PC-3 (cell line): ENCODE data around the gene BNIP3. TPM values are rescaled to one million over a fixed set of nuclear protein-coding genes. Genes with fewer than 3 reads are reported as not detected.

Source experiments
- ATAC-seq: fragments of 200-7000 bp; cut with Tn5 transposase; 2 replicates; pipeline ENCODE4 v1.9.1; 2020; ENCODE audit warnings: mild to moderate bottlenecking, moderate library complexity
- BruUV-seq: library from RNA; stranded (reverse); fragments of 400-500 nt; replicated peaks from 2 replicates; lab custom pipeline; 2021; lab: Mats Ljungman, UMichigan
- CTCF ChIA-PET: fragments of 300-600 bp; sonication (Branson Sonifier 250); formaldehyde crosslinking; loops from one replicate; lab custom pipeline; 2022; ENCODE audit warnings: antibody characterized with exemption; lab: Charles Lee
- POLR2A ChIA-PET: fragments of 300-600 bp; sonication (Branson Sonifier 250); formaldehyde crosslinking; loops from one replicate; lab custom pipeline; 2022; ENCODE audit warnings: antibody characterized with exemption; ENCODE audit not compliant: unreplicated experiment; lab: Charles Lee
- DNase-seq: peaks from one replicate; pipeline ENCODE4 v3.0.0-alpha.2; 2015
- H2AFZ ChIP-seq: fragments of 300-600 bp; sonication (generic); 2 replicates; pipeline ENCODE4 v1.6.0; 2016; ENCODE audit warnings: antibody characterized with exemption, low read length
- H3F3A ChIP-seq: fragments of 300-600 bp; sonication (generic); one replicate; pipeline ENCODE4 v1.6.0; 2017; ENCODE audit warnings: antibody characterized with exemption, low read length, control low read depth, mild to moderate bottlenecking; ENCODE audit not compliant: unreplicated experiment
- H3K27ac ChIP-seq: fragments of 300-600 bp; sonication (generic); 2 replicates; pipeline ENCODE4 v1.5.1; 2016; ENCODE audit warnings: mild to moderate bottlenecking, low read length
- H3K27me3 ChIP-seq: fragments of 300-600 bp; sonication (generic); 2 replicates; pipeline ENCODE4 v1.6.1; 2016; ENCODE audit warnings: low read length, mixed read lengths
- H3K36me3 ChIP-seq: fragments of 300-600 bp; sonication (generic); 2 replicates; pipeline ENCODE4 v1.6.1; 2016; ENCODE audit warnings: low read depth, mixed run types, low read length, mixed read lengths
- H3K4me1 ChIP-seq: fragments of 300-600 bp; sonication (generic); 2 replicates; pipeline ENCODE4 v1.5.1; 2016; ENCODE audit warnings: low read length; ENCODE audit not compliant: insufficient read depth
- H3K4me2 ChIP-seq: fragments of 300-600 bp; sonication (generic); 2 replicates; pipeline ENCODE4 v1.6.0; 2016; ENCODE audit warnings: low read length
- H3K4me3 ChIP-seq: fragments of 300-600 bp; sonication (generic); 2 replicates; pipeline ENCODE4 v1.5.1; 2016; ENCODE audit warnings: mild to moderate bottlenecking, low read length, mixed read lengths
- H3K79me2 ChIP-seq: fragments of 300-600 bp; sonication (generic); 2 replicates; pipeline ENCODE4 v1.6.1; 2017; ENCODE audit warnings: low read length, mixed read lengths
- H3K9ac ChIP-seq: fragments of 300-600 bp; sonication (generic); 2 replicates; pipeline ENCODE4 v1.6.0; 2016; ENCODE audit warnings: mild to moderate bottlenecking, low read length
- H3K9me2 ChIP-seq: fragments of 300-600 bp; sonication (generic); replicated peaks from 2 replicates; pipeline ENCODE4 v1.6.1; 2016; ENCODE audit warnings: mixed run types, low read length, mixed read lengths
- H3K9me3 ChIP-seq: fragments of 300-600 bp; sonication (generic); 2 replicates; pipeline ENCODE4 v1.6.1; 2016; ENCODE audit warnings: low read length, mixed read lengths
- H4K20me1 ChIP-seq: fragments of 300-600 bp; sonication (generic); 2 replicates; pipeline ENCODE4 v1.6.1; 2016; ENCODE audit warnings: low read length, mixed read lengths
- CTCF ChIP-seq: fragments of 300-600 bp; sonication (generic); conservative IDR thresholded peaks from 2 replicates; pipeline ENCODE4 v1.5.1; 2017; ENCODE audit warnings: antibody characterized with exemption, low read depth, mild to moderate bottlenecking, low read length
- EZH2 ChIP-seq: fragments of 300-600 bp; sonication (generic); IDR thresholded peaks from one replicate; pipeline ENCODE4 v1.6.1; 2017; ENCODE audit warnings: antibody characterized with exemption, mild to moderate bottlenecking, low read length; ENCODE audit not compliant: unreplicated experiment
- EZH2phosphoT487 ChIP-seq: fragments of 300-600 bp; sonication (generic); IDR thresholded peaks from 2 replicates; pipeline ENCODE4 v1.6.1; 2018; ENCODE audit warnings: mild to moderate bottlenecking, antibody characterized with exemption, low read length, borderline replicate concordance
- intact Hi-C: fragments of 100-400 bp; cut with micrococcal nuclease; formaldehyde crosslinking; loops from 2 replicates; pipeline ENCODE4 v1.9.0; 2023
- total RNA-seq: library from RNA; depleted of rRNA; stranded (reverse); fragments of >200 nt; gene quantifications from 2 replicates; pipeline ENCODE4 v1.2.3, GENCODE V29; 2014

The BNIP3 gene
- total RNA-seq, 1 experiment from 2014 or later, result 225 TPM

- DNase-seq (no peak), ATAC-seq (no peak)
- POLR2A ChIA-PET, result no interaction called here
- Histone ChIP-seq H4K20me1 (peaks cover 35% of the 10 kb centered on the region), H3K4me2 (peak overlapping the region; percentile 84), H3K9ac (no peak overlapping the region), H3K9me2 (no peaks in the 10 kb centered on the region), H3K9me3 (no peaks in the 10 kb centered on the region), H2AFZ (peak overlapping the region; percentile 64; the same call in 1 of the 2 replicates), H3K79me2 (peaks cover 55% of the 10 kb centered on the region), H3K4me3 (peak overlapping the region; percentile 74), H3K27me3 (no peaks in the 10 kb centered on the region), H3K36me3 (peaks cover 5% of the 10 kb centered on the region; the same call in 1 of the 2 replicates), H3F3A (no peaks in the 10 kb centered on the region), H3K4me1 (peaks cover 34% of the 10 kb centered on the region), H3K27ac (no peak overlapping the region)
- intact Hi-C loops, result loop anchor here (5.0 kb wide), 3 partner anchors 40 to 95 kb away; partner anchors contain the start of gene PPP2R2D
- TF ChIP-seq EZH2, result no peak
- TF ChIP-seq EZH2phosphoT487, result no peak
- TF ChIP-seq CTCF, result no peak
- BruUV-seq, result no TSS peak
- CTCF ChIA-PET, result no interaction called here
Measured at GRCh38 chr10:131982185-131982756, 548 bp upstream of the BNIP3 start.

- intact Hi-C loops, result loop anchor here (2.0 to 5.0 kb wide), 4 partner anchors 34 to 94 kb away; partner anchors contain the start of gene PPP2R2D
- CTCF ChIA-PET, result no interaction called here
Measured at GRCh38 chr10:131980761-131981428, 828 bp downstream of the BNIP3 start.

More at GRCh38 chr10:131980761-131981428, 828 bp downstream of the BNIP3 start:
- no peak overlapping the region for H3K27ac ChIP-seq
- H3K4me2 ChIP-seq, result peak overlapping the region; percentile 85
- TF ChIP-seq EZH2 (no peak), EZH2phosphoT487 (no peak), CTCF (no peak)
- peaks cover 34% of the 10 kb centered on the region for H3K4me1 ChIP-seq
- POLR2A ChIA-PET, result interaction anchor here (0.6 to 1.1 kb wide), 3 partner anchors 33 to 164 kb away, joined by 3 to 6 read pairs (median 3); no protein-coding TSS in a partner anchor
- H3K36me3 ChIP-seq, result peaks cover 7% of the 10 kb centered on the region
- H3K9me2 ChIP-seq, result no peaks in the 10 kb centered on the region
- peaks cover 45% of the 10 kb centered on the region for H4K20me1 ChIP-seq
- DNase-seq, result no peak
- peak overlapping the region; percentile 92 for H3K4me3 ChIP-seq
- H3K79me2 ChIP-seq, result peaks cover 69% of the 10 kb centered on the region
- TSS peak; percentile 66 for BruUV-seq
- peak overlapping the region; percentile 67 for H3K9ac ChIP-seq
- H3K27me3 ChIP-seq, result no peaks in the 10 kb centered on the region
- H3K9me3 ChIP-seq, result no peaks in the 10 kb centered on the region
- H2AFZ ChIP-seq, result peak overlapping the region; percentile 32
- H3F3A ChIP-seq, result no peaks in the 10 kb centered on the region
- no peak for ATAC-seq
